Activated T-helper 17 cell treated with anti-CD3 and anti-CD28 coated beads, Interleukin-2, amount 50 U/mL, for 72 hours (primary cell): ENCODE data around the gene CERS2. TPM values are rescaled to one million over a fixed set of nuclear protein-coding genes. Genes with fewer than 3 reads are reported as not detected.

Source experiments
- ATAC-seq: fragments of 150-1000 bp; cut with Tn5 transposase; replicated peaks from 2 replicates; pipeline ENCODE4 v1.10.0; 2021; ENCODE audit warnings: mild to moderate bottlenecking, moderate library complexity
- H3K27ac Mint-ChIP-seq: one replicate; pipeline ENCODE4 v1.8.0; 2022; ENCODE audit warnings: mixed read lengths
- H3K27me3 Mint-ChIP-seq: one replicate; pipeline ENCODE4 v1.8.0; 2022; ENCODE audit warnings: mixed read lengths
- H3K36me3 Mint-ChIP-seq: one replicate; pipeline ENCODE4 v1.8.0; 2022; ENCODE audit warnings: low read depth, mild to moderate bottlenecking, mixed read lengths
- H3K4me1 Mint-ChIP-seq: one replicate; pipeline ENCODE4 v1.8.0; 2022; ENCODE audit warnings: mixed read lengths
- H3K4me3 Mint-ChIP-seq: one replicate; pipeline ENCODE4 v1.8.0; 2022; ENCODE audit warnings: mild to moderate bottlenecking, mixed read lengths
- H3K9me3 Mint-ChIP-seq: one replicate; pipeline ENCODE4 v1.8.0; 2022; ENCODE audit warnings: mixed read lengths
- total RNA-seq, 2 donors: library from RNA; stranded (reverse); gene quantifications; one replicate each; pipeline ENCODE4 v1.2.3, GENCODE V29; 2022

The CERS2 gene
- 100 to 1,000 TPM; 114 to 212 TPM for total RNA-seq

DNA sequence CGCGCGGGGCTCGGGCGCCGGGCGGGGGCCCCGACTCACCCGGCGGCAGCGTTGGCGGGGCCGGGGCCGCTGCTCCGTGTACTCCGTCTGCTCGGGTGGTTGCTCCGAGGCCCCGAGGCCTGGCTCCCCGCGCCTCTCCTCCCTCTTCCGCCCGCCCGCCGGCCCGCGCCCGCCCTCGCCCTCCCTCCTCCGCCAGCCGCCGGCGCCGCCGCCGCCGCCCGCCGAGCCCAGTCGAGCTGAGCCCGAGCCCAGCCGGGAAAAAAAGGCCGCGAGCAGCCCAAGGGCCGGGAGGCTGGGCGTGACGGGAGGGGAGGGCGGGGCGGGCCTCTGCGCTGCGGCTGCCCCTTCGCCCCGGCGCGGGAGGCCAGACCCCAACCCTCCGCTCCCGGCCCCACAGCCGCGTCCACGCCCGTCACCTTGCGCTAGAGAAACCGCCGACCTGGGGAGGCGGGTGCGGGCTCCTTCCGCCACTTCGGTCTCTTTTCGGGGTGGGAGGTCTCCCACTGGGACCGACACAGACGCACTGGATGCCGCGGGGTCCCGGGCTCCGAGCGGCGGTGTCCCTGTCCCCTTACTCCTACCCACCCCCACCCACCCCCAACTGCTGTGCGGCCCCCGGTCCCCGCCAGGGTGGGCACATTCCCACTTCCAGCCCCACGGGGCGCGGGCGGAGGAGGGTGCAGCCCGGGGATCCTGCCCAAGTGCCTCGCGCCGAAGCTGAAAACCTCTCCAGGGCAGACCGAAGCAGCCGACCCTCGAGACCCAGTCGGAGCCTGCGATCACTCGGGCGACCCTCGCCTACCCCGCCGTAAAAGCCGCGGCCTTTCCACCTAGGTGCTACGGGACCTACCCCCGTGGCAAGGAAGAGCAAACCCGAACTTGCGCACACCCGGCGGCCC is at the start of gene CERS2:
CERS2 (minus strand) TSS at position 256 of the 899 bp plus-strand sequence. CDS start 5,745 bp downstream, outside the sequence.
- peak; percentile 63 for ATAC-seq

GRCh38 chr1:151013518-151013917 is 38.9 kb upstream of the CERS2 start:
- Mint-ChIP-seq H3K27me3 (no peaks in the 10 kb centered on the region), H3K4me3 (no peak overlapping the region), H3K27ac (no peak overlapping the region), H3K36me3 (peaks cover 27% of the 10 kb centered on the region), H3K4me1 (peaks cover 9% of the 10 kb centered on the region), H3K9me3 (no peaks in the 10 kb centered on the region)
- ATAC-seq = no peak

More for the DNA sequence above, at the start of gene CERS2:
- Mint-ChIP-seq H3K9me3 (no peaks in the 10 kb centered on the region), H3K4me1 (peaks cover 31% of the 10 kb centered on the region), H3K27me3 (no peaks in the 10 kb centered on the region), H3K27ac (peak within 1 kb of the TSS; percentile 90), H3K36me3 (peaks cover 26% of the 10 kb centered on the region), H3K4me3 (peak within 1 kb of the TSS; percentile 88)

DNA sequence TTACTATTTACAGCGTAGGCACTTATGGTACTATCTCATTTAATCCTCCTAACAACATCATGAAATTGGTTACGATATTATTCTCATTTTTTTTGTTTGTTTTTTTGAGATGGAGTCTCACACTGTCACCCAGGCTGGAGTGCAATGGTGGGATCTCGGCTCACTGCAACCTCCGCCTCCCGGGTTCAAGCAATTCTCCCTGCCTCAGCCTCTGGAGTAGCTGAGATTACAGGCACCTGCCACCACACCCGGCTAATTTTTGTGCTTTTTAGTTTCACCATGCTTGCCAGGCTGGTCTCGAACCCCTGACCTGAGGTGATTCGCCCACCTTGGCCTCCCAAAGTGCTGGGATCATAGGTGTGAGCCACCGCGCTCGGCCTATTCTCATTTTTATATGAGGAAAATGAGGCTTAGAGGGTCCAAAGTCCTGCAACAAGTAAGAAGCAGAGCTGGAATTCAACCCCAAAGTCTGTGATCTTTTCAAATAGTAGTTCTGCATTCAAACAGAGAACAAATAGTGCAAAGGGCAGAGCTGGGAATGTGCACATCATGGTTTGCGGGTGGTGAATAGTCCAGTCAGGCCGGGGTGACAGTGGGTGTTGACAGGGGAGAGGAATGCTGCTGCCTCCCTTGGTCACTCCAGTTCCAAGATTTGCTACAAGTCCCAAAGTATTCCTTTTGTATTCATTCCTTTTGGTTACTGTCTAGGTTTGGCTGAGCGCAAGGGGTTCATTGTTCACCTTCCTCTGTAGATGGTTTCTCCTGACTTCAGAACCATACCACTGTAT is 38.2 kb upstream of the CERS2 start:
- Mint-ChIP-seq H3K27me3 (no peaks in the 10 kb centered on the region), H3K27ac (no peak overlapping the region), H3K36me3 (peaks cover 26% of the 10 kb centered on the region), H3K9me3 (no peaks in the 10 kb centered on the region), H3K4me3 (no peak overlapping the region), H3K4me1 (peaks cover 10% of the 10 kb centered on the region)
- ATAC-seq = no peak

DNA sequence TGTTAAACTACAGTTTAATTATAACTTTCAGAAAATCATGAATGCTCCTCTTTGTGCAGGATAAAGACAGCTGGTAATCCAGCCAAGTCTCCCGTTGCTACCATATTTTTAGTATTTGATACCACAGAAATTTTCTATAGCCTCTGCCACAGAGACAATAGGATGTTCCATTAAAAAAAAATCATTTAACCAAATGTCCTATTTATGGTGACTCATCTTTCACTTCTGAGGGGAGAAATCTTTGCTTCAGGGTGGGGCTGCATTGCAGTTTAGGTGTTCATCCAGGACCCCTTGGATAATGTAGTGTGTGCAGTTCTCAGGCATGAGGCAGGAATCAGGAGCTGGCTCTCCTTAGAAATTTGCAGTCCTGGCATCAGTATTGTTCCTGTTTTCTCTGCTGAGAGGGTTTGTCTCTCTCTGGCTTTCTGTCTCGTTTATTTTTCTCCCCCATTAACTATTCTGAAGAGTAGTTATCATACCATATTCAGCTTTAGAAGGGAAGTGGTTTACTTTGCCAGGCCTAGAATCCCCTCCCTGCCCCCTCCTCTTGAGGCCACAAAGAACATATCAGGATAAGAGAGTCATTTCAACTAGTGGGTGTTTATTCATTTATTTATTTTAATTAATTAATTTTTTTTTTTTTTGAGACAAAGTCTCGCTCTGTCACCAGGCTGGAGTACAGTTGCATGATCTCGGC is 36.7 kb upstream of the CERS2 start:
- H3K27me3 Mint-ChIP-seq = no peaks in the 10 kb centered on the region
- H3K9me3 Mint-ChIP-seq = no peaks in the 10 kb centered on the region
- H3K4me3 Mint-ChIP-seq = peak overlapping the region; percentile 27
- peaks cover 18% of the 10 kb centered on the region for H3K4me1 Mint-ChIP-seq
- no peak for ATAC-seq
- peaks cover 17% of the 10 kb centered on the region for H3K36me3 Mint-ChIP-seq
- no peak overlapping the region for H3K27ac Mint-ChIP-seq

- Mint-ChIP-seq H3K36me3 (peaks cover 17% of the 10 kb centered on the region), H3K9me3 (no peaks in the 10 kb centered on the region), H3K27ac (no peak overlapping the region), H3K4me1 (peaks cover 18% of the 10 kb centered on the region), H3K27me3 (no peaks in the 10 kb centered on the region), H3K4me3 (peak overlapping the region; percentile 93)
- ATAC-seq = no peak
Observed at GRCh38 chr1:151010346-151010726, 35.7 kb upstream of the CERS2 start.

GRCh38 chr1:151009674-151010345 is 35.2 kb upstream of the CERS2 start:
- Mint-ChIP-seq H3K27ac (peak overlapping the region; percentile 98), H3K4me1 (peaks cover 18% of the 10 kb centered on the region), H3K4me3 (peak overlapping the region; percentile 93), H3K9me3 (no peaks in the 10 kb centered on the region), H3K36me3 (peaks cover 17% of the 10 kb centered on the region), H3K27me3 (no peaks in the 10 kb centered on the region)
- no peak for ATAC-seq

- H3K27ac Mint-ChIP-seq = peak overlapping the region; percentile 98
- no peaks in the 10 kb centered on the region for H3K9me3 Mint-ChIP-seq
- ATAC-seq = peak; percentile 34
- H3K4me3 Mint-ChIP-seq = peak overlapping the region; percentile 93
- H3K4me1 Mint-ChIP-seq = peaks cover 18% of the 10 kb centered on the region
- peaks cover 17% of the 10 kb centered on the region for H3K36me3 Mint-ChIP-seq
- H3K27me3 Mint-ChIP-seq = no peaks in the 10 kb centered on the region
Observed at GRCh38 chr1:151009206-151009587, 34.6 kb upstream of the CERS2 start.

GRCh38 chr1:151008244-151009205 is 33.9 kb upstream of the CERS2 start, which contains the start of gene PRUNE1:
TSS of gene PRUNE1 (plus strand) at chr1:151008449. CDS start at chr1:151008633, 184 bp downstream.
- Mint-ChIP-seq H3K27ac (peak within 1 kb of the TSS; percentile 98), H3K27me3 (no peaks in the 10 kb centered on the region), H3K9me3 (no peaks in the 10 kb centered on the region), H3K4me3 (peak within 1 kb of the TSS; percentile 93), H3K36me3 (peaks cover 17% of the 10 kb centered on the region), H3K4me1 (peaks cover 18% of the 10 kb centered on the region)
- peak; percentile 84 for ATAC-seq

DNA sequence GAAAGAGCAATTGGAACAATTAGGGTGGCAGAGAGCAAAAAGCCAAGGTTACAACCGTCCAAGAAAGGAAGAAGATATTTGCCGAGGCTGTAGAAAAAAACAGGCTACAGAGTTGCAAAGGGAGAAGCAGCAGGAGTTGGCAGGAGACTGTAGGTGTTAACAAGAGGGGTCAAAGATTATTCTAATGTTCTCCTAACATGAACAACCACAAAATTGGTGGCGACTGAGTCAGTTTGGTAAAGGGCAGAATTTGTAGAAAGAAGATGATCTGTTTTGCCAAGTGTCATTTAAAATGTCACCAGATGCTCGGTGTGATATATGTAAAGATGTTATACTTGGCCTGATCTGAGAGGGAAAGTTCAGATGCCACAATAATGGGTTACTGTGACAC is 33.2 kb upstream of the CERS2 start:
- Mint-ChIP-seq H3K27ac (peak overlapping the region; percentile 98), H3K4me3 (peak overlapping the region; percentile 93), H3K36me3 (peaks cover 15% of the 10 kb centered on the region), H3K9me3 (no peaks in the 10 kb centered on the region), H3K27me3 (no peaks in the 10 kb centered on the region), H3K4me1 (peaks cover 20% of the 10 kb centered on the region)
- ATAC-seq = no peak

DNA sequence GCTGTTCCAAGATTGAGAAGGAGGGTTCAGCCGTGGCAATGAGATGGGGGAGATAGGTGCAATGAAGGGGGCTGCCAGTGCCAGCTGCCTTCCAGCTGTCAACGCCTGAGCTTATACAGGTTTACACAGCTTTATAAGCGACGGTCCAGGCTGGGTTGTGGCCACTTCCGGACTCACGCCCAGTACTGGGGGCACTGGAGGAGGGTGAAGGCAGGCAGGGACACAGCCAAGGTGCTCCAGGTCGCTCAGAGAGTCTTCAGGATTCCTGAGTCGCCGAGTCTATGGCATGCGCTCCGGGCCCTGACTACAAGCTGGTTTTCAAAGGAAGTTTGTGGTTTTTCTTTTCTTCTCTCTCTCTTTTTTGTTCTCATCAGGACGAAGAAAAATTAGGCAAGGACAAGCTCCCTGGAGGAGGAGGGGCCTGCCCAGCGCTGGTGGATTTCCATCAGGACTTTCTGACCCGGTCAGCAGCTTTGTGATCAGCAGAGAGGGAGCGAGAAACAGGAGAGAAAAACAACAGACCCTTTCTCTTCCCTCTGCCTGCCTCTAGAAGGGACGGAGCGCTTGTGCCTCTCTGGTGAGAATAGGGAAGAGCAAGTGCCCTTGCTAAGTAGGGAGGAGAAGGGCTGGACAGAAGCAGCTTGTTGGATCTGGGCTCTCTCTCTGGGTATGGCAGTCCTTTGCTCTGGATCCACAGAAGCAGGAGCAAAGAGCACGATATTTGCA is 31.9 kb upstream of the CERS2 start, which contains the start of gene MINDY1:
MINDY1 (minus strand) TSS at position 576 of the 726 bp plus-strand sequence. CDS start 4,285 bp downstream, outside the sequence.
- Mint-ChIP-seq H3K4me3 (peak within 1 kb of the TSS; percentile 93), H3K9me3 (no peaks in the 10 kb centered on the region), H3K27ac (peak within 1 kb of the TSS; percentile 98), H3K36me3 (peaks cover 14% of the 10 kb centered on the region), H3K4me1 (peaks cover 28% of the 10 kb centered on the region), H3K27me3 (no peaks in the 10 kb centered on the region)
- ATAC-seq = peak; percentile 49

- Mint-ChIP-seq H3K9me3 (no peaks in the 10 kb centered on the region), H3K4me3 (peak overlapping the region; percentile 93), H3K27me3 (no peaks in the 10 kb centered on the region), H3K27ac (peak overlapping the region; percentile 98), H3K4me1 (peaks cover 28% of the 10 kb centered on the region), H3K36me3 (peaks cover 20% of the 10 kb centered on the region)
- no peak for ATAC-seq
Observed at GRCh38 chr1:151005729-151006319, 31.2 kb upstream of the CERS2 start.

GRCh38 chr1:151003180-151003579 is 28.5 kb upstream of the CERS2 start:
- Mint-ChIP-seq H3K4me1 (peaks cover 22% of the 10 kb centered on the region), H3K27me3 (no peaks in the 10 kb centered on the region), H3K36me3 (peaks cover 20% of the 10 kb centered on the region), H3K27ac (peak overlapping the region; percentile 95), H3K4me3 (peak overlapping the region; percentile 93), H3K9me3 (no peaks in the 10 kb centered on the region)
- no peak for ATAC-seq
